GM12878 (cell line): ENCODE results near the gene FKRP. TPM values are rescaled to one million over a fixed set of nuclear protein-coding genes. Genes with fewer than 3 reads are reported as not detected.

ENCODE experiments used
- ATAC-seq: fragments of 200-7000 bp; cut with Tn5 transposase; 3 replicates; pipeline ENCODE4 v1.9.1; 2020; ENCODE audit warnings: mild to moderate bottlenecking, moderate library complexity
- BruUV-seq: library from RNA; stranded (reverse); fragments of 400-500 nt; replicated peaks from 2 replicates; lab custom pipeline; 2021; lab: Mats Ljungman, UMichigan
- CTCF ChIA-PET: fragments of 300-600 bp; sonication (Branson Sonifier 250); formaldehyde crosslinking; extraction: SDS; loops from one replicate; lab custom pipeline; 2021; ENCODE audit warnings: inconsistent platforms; lab: Yijun Ruan, JAX
- POLR2A ChIA-PET: fragments of 350-600 bp; formaldehyde crosslinking; extraction: SDS; loops from one replicate; lab custom pipeline; 2021; ENCODE audit warnings: inconsistent platforms; lab: Charles Lee
- RAD21 ChIA-PET: fragments of 300-600 bp; sonication (Branson Sonifier 250); formaldehyde crosslinking; loops from one replicate; lab custom pipeline; 2023; ENCODE audit warnings: antibody characterized with exemption; ENCODE audit not compliant: unreplicated experiment; lab: Charles Lee
- SMC1A ChIA-PET: fragments of 300-600 bp; sonication (Branson Sonifier 250); formaldehyde crosslinking; loops from one replicate; lab custom pipeline; 2023; ENCODE audit not compliant: unreplicated experiment, uncharacterized antibody; lab: Charles Lee
- DNase-seq: peaks from one replicate; pipeline ENCODE4 v3.0.0-alpha.2; 2011; ENCODE audit warnings: low read depth, low spot score
- FAIRE-seq: peaks from 3 replicates; lab custom pipeline; 2011; peaks lifted over from hg19 to GRCh38; lab: Jason Lieb, UNC
- H2AFZ ChIP-seq: 2 replicates; pipeline ENCODE4 v1.6.0; 2011; ENCODE audit warnings: low read depth, low read length, control low read depth; ENCODE audit not compliant: control insufficient read depth
- H3K27ac ChIP-seq: 2 replicates; pipeline ENCODE4 v1.5.1; 2011; ENCODE audit warnings: control low read depth; ENCODE audit not compliant: control insufficient read depth, insufficient read depth
- H3K27me3 ChIP-seq, 2 experiments: replicated peaks in 1 of 2; 2 replicates each; pipeline versions ENCODE4 v1.6.0 to v1.6.1; 2011; ENCODE audit warnings: low read length in 1 of 2; ENCODE audit not compliant: control insufficient read depth in 2 of 2, insufficient read depth in 2 of 2
- H3K36me3 ChIP-seq, 2 experiments: 2 replicates each; pipeline ENCODE4 v1.5.1; 2011; ENCODE audit warnings: low read length in 1 of 2; ENCODE audit not compliant: control insufficient read depth in 2 of 2, insufficient read depth in 2 of 2
- H3K4me1 ChIP-seq: 2 replicates; pipeline ENCODE4 v1.6.1; 2011; ENCODE audit warnings: mild to moderate bottlenecking, low read length, moderate library complexity, mixed read lengths; ENCODE audit not compliant: control insufficient read depth, insufficient read depth
- H3K4me2 ChIP-seq: 2 replicates; pipeline ENCODE4 v1.6.0; 2011; ENCODE audit warnings: control low read depth; ENCODE audit not compliant: control insufficient read depth, insufficient read depth
- H3K4me3 ChIP-seq: fragments of 200-600 bp; sonication (generic); 2 replicates; pipeline ENCODE4 v1.5.1; 2016
- H3K79me2 ChIP-seq: 2 replicates; pipeline ENCODE4 v1.6.0; 2011; ENCODE audit warnings: low read length; ENCODE audit not compliant: control insufficient read depth, insufficient read depth
- H3K9ac ChIP-seq: 2 replicates; pipeline ENCODE4 v1.8.0; 2011; ENCODE audit warnings: low read length, control low read depth, mixed read lengths; ENCODE audit not compliant: control insufficient read depth, insufficient read depth
- H3K9me3 ChIP-seq: replicated peaks from 3 replicates; pipeline ENCODE4 v1.5.1; 2011; ENCODE audit warnings: mild to moderate bottlenecking, low read length; ENCODE audit not compliant: control insufficient read depth, insufficient read depth
- H4K20me1 ChIP-seq: 2 replicates; pipeline ENCODE4 v1.6.0; 2011; ENCODE audit not compliant: control insufficient read depth, insufficient read depth
- IKZF2 ChIP-seq, 2 experiments: fragments of 450-650 bp; IDR thresholded peaks; 2 replicates each; pipeline ENCODE4 v1.6.1; 2017; ENCODE audit warnings: mild to moderate bottlenecking in 2 of 2, moderate library complexity in 2 of 2
- JUND ChIP-seq: IDR thresholded peaks from 2 replicates; pipeline ENCODE4 v1.6.1; 2012; ENCODE audit warnings: low read depth, mild to moderate bottlenecking, low read length, improper control_type of control experiment, moderate library complexity
- NR2C2 ChIP-seq: IDR thresholded peaks from 2 replicates; pipeline ENCODE4 v1.6.1; 2011; ENCODE audit warnings: borderline replicate concordance, low read depth; ENCODE audit not compliant: control insufficient read depth, insufficient read length
- RCOR1 ChIP-seq: conservative IDR thresholded peaks from 2 replicates; pipeline ENCODE4 v1.6.1; 2012; ENCODE audit warnings: low read depth, low read length, improper control_type of control experiment
- SIN3A ChIP-seq: IDR thresholded peaks from 2 replicates; pipeline ENCODE4 v1.6.1; 2012; ENCODE audit warnings: low read depth, low read length, improper control_type of control experiment
- SMAD5 ChIP-seq: IDR thresholded peaks from 2 replicates; pipeline ENCODE4 v1.6.1; 2016; ENCODE audit warnings: antibody characterized with exemption, low read depth
- WGBS: methylation state at CpG from one replicate; pipeline ENCODE4 v1.1.6; 2016; ENCODE audit warnings: low lambda C conversion rate; ENCODE audit not compliant: insufficient replicate concordance, insufficient coverage; ENCODE audit errors: missing lambda C conversion rate; 5-methylcytosine and 5-hydroxymethylcytosine counted together
- in situ Hi-C: fragments of 300-500 bp; cut with MboI; formaldehyde crosslinking; loops from 9 replicates; pipeline ENCODE4 v1.14.3; 2018; ENCODE audit warnings: mixed read lengths
- intact Hi-C: fragments of 100-400 bp; cut with micrococcal nuclease; formaldehyde crosslinking; loops from one replicate; pipeline ENCODE4 v1.14.2; 2022; ENCODE audit not compliant: unreplicated experiment
- polyA plus RNA-seq, 11 experiments: library from polyadenylated mRNA; depleted of rRNA in 4 of 11; unstranded in 6 of 11; stranded (reverse) in 5 of 11; fragments of >200 nt; fragmentation: Nextera tagmentation in 4 of 11; fragmentation: Illumina TruSeq in 1 of 11; extraction: Ambion mirVana in 4 of 11; extraction: Trizol in 1 of 11; gene quantifications; 1 replicate in 1 of 11; 2 replicates in 10 of 11; pipeline versions ENCODE4 v1.2.1 to v1.2.3, GENCODE V29; 2011 to 2016; ENCODE audit warnings: inconsistent platforms in 2 of 11, missing spikeins in 2 of 11, low read depth in 1 of 11
- total RNA-seq, 4 experiments: library from RNA; depleted of rRNA in 3 of 4; stranded (reverse); fragments of >200 nt in 3 of 4; fragmentation: Illumina TruSeq in 1 of 4; extraction: Trizol in 1 of 4; gene quantifications; 2 replicates each; pipeline versions ENCODE4 v1.2.1 to v1.2.3, GENCODE V29; 2013 to 2021
- TF ChIP-seq, protein P1 (sequence below): IDR thresholded peaks from 2 replicates; pipeline ENCODE4 v1.6.1; 2012; ENCODE audit warnings: improper control_type of control experiment, low read depth, low read length; ENCODE audit not compliant: insufficient replicate concordance
- TF ChIP-seq, protein P2 (sequence below): fragments of 450-650 bp; IDR thresholded peaks from 2 replicates; pipeline ENCODE4 v1.6.1; 2017; ENCODE audit warnings: antibody characterized with exemption, mild to moderate bottlenecking, moderate library complexity
- TF ChIP-seq, protein P3 (sequence below): fragments of 450-650 bp; IDR thresholded peaks from 2 replicates; pipeline ENCODE4 v1.6.1; 2017; ENCODE audit warnings: mild to moderate bottlenecking, moderate library complexity

Gene FKRP
- total and polyA plus RNA-seq, 10 of the 15 experiments (the other 5 are each of a cell fraction or from before 2014, with no cell fraction given) = 1.3 to 14.1 (median 7.8) TPM

DNA sequence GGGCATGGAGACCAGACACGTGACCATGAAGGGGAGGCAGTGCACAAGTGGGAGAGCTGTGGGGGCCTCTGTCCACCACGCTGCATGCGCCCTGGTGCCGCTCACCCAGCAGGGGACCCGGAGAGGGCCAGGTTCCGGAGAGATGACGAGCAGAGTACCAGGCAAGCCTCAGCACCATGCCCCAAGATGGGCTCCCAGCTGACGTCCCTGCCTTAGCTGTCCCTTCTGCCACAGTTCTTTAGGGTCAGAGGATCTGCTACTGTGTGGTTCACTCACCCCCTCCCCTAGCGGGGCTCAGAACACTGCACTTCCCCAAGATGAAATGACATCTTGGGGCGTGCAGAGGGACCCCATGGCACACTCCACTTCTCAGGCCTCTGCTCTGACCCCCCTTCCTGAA, 19.3 kb upstream of the FKRP start (continued):
- TF ChIP-seq, protein P1, sequence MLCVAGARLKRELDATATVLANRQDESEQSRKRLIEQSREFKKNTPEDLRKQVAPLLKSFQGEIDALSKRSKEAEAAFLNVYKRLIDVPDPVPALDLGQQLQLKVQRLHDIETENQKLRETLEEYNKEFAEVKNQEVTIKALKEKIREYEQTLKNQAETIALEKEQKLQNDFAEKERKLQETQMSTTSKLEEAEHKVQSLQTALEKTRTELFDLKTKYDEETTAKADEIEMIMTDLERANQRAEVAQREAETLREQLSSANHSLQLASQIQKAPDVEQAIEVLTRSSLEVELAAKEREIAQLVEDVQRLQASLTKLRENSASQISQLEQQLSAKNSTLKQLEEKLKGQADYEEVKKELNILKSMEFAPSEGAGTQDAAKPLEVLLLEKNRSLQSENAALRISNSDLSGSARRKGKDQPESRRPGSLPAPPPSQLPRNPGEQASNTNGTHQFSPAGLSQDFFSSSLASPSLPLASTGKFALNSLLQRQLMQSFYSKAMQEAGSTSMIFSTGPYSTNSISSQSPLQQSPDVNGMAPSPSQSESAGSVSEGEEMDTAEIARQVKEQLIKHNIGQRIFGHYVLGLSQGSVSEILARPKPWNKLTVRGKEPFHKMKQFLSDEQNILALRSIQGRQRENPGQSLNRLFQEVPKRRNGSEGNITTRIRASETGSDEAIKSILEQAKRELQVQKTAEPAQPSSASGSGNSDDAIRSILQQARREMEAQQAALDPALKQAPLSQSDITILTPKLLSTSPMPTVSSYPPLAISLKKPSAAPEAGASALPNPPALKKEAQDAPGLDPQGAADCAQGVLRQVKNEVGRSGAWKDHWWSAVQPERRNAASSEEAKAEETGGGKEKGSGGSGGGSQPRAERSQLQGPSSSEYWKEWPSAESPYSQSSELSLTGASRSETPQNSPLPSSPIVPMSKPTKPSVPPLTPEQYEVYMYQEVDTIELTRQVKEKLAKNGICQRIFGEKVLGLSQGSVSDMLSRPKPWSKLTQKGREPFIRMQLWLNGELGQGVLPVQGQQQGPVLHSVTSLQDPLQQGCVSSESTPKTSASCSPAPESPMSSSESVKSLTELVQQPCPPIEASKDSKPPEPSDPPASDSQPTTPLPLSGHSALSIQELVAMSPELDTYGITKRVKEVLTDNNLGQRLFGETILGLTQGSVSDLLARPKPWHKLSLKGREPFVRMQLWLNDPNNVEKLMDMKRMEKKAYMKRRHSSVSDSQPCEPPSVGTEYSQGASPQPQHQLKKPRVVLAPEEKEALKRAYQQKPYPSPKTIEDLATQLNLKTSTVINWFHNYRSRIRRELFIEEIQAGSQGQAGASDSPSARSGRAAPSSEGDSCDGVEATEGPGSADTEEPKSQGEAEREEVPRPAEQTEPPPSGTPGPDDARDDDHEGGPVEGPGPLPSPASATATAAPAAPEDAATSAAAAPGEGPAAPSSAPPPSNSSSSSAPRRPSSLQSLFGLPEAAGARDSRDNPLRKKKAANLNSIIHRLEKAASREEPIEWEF = no peak
- no peak for TF ChIP-seq IKZF2 (IDR thresholded peaks at IDR 0.05)

GRCh38 chr19:46726971-46727501, 18.8 kb upstream of the FKRP start:
- CTCF ChIA-PET = interaction anchor here (0.5 to 6.0 kb wide), 7 partner anchors 12 to 170 kb away, joined by 3 to 78 read pairs (median 10); partner anchors contain the start of genes DACT3 and PRKD2
- Histone ChIP-seq H3K9me3 (no peaks in the 10 kb centered on the region), H3K4me3 (no peak overlapping the region), H3K79me2 (peaks cover 3% of the 10 kb centered on the region; the same call in 1 of the 2 replicates), H3K36me3 (peaks cover 39 to 80% of the 10 kb centered on the region in 2 experiments; a peak in 3 of 4 replicates), H3K4me2 (no peak overlapping the region), H3K9ac (no peak overlapping the region), H2AFZ (no peak overlapping the region), H3K27me3 (no peaks in the 10 kb centered on the region), H3K4me1 (peaks cover 9% of the 10 kb centered on the region), H3K27ac (no peak overlapping the region), H4K20me1 (no peaks in the 10 kb centered on the region; the same call in none of the 2 replicates)
- RAD21 ChIA-PET = interaction anchor here (0.7 to 1.1 kb wide), 3 partner anchors 22 to 68 kb away, joined by 3 to 4 read pairs (median 3); no protein-coding TSS in a partner anchor
- POLR2A ChIA-PET = no interaction called here
- SMC1A ChIA-PET = no interaction called here
- no peak for FAIRE-seq
- 95% methylated on average over 10 of the region's 14 CpGs for WGBS
- no peak for ATAC-seq
- DNase-seq = no peak
- in situ Hi-C loops (no loop called here), intact Hi-C loops (loop anchor here (5.0 kb wide), 1 partner anchor 35 kb away; no protein-coding TSS in a partner anchor)
- BruUV-seq = no TSS peak
- TF ChIP-seq, protein P2, sequence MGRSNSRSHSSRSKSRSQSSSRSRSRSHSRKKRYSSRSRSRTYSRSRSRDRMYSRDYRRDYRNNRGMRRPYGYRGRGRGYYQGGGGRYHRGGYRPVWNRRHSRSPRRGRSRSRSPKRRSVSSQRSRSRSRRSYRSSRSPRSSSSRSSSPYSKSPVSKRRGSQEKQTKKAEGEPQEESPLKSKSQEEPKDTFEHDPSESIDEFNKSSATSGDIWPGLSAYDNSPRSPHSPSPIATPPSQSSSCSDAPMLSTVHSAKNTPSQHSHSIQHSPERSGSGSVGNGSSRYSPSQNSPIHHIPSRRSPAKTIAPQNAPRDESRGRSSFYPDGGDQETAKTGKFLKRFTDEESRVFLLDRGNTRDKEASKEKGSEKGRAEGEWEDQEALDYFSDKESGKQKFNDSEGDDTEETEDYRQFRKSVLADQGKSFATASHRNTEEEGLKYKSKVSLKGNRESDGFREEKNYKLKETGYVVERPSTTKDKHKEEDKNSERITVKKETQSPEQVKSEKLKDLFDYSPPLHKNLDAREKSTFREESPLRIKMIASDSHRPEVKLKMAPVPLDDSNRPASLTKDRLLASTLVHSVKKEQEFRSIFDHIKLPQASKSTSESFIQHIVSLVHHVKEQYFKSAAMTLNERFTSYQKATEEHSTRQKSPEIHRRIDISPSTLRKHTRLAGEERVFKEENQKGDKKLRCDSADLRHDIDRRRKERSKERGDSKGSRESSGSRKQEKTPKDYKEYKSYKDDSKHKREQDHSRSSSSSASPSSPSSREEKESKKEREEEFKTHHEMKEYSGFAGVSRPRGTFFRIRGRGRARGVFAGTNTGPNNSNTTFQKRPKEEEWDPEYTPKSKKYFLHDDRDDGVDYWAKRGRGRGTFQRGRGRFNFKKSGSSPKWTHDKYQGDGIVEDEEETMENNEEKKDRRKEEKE = no peak
- TF ChIP-seq, protein P3, sequence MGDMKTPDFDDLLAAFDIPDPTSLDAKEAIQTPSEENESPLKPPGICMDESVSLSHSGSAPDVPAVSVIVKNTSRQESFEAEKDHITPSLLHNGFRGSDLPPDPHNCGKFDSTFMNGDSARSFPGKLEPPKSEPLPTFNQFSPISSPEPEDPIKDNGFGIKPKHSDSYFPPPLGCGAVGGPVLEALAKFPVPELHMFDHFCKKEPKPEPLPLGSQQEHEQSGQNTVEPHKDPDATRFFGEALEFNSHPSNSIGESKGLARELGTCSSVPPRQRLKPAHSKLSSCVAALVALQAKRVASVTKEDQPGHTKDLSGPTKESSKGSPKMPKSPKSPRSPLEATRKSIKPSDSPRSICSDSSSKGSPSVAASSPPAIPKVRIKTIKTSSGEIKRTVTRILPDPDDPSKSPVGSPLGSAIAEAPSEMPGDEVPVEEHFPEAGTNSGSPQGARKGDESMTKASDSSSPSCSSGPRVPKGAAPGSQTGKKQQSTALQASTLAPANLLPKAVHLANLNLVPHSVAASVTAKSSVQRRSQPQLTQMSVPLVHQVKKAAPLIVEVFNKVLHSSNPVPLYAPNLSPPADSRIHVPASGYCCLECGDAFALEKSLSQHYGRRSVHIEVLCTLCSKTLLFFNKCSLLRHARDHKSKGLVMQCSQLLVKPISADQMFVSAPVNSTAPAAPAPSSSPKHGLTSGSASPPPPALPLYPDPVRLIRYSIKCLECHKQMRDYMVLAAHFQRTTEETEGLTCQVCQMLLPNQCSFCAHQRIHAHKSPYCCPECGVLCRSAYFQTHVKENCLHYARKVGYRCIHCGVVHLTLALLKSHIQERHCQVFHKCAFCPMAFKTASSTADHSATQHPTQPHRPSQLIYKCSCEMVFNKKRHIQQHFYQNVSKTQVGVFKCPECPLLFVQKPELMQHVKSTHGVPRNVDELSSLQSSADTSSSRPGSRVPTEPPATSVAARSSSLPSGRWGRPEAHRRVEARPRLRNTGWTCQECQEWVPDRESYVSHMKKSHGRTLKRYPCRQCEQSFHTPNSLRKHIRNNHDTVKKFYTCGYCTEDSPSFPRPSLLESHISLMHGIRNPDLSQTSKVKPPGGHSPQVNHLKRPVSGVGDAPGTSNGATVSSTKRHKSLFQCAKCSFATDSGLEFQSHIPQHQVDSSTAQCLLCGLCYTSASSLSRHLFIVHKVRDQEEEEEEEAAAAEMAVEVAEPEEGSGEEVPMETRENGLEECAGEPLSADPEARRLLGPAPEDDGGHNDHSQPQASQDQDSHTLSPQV = no peak
- no peak for TF ChIP-seq SIN3A
- no peak for TF ChIP-seq JUND
- no peak for TF ChIP-seq NR2C2
- no peak for TF ChIP-seq RCOR1
- TF ChIP-seq SMAD5 = no peak
